Osteoblast (primary cell): ENCODE measurements around the gene ISOC1. TPM values are rescaled to one million over a fixed set of nuclear protein-coding genes. Genes with fewer than 3 reads are reported as not detected.

ENCODE experiments used
- DNase-seq: peaks from one replicate; pipeline ENCODE4 v3.0.0; 2011; ENCODE audit warnings: low spot score, mixed read lengths; ENCODE audit not compliant: insufficient read length; ENCODE audit errors: missing footprints
- H2AFZ ChIP-seq: 2 replicates; pipeline ENCODE4 v1.6.0; 2011; ENCODE audit warnings: mild to moderate bottlenecking, low read length
- H3K27ac ChIP-seq: 2 replicates; pipeline ENCODE4 v1.5.1; 2011; ENCODE audit warnings: mild to moderate bottlenecking, low read depth, low read length, moderate library complexity
- H3K27me3 ChIP-seq: 2 replicates; pipeline ENCODE4 v1.6.0; 2012; ENCODE audit warnings: mild to moderate bottlenecking, control low read depth, inconsistent platforms, low read length, moderate library complexity; ENCODE audit not compliant: insufficient read depth
- H3K36me3 ChIP-seq: 2 replicates; pipeline ENCODE4 v1.5.1; 2011; ENCODE audit warnings: mild to moderate bottlenecking, low read length, control low read depth, moderate library complexity; ENCODE audit not compliant: insufficient read depth
- H3K4me1 ChIP-seq: 2 replicates; pipeline ENCODE4 v1.5.1; 2011; ENCODE audit warnings: mild to moderate bottlenecking, low read length, control low read depth, moderate library complexity; ENCODE audit not compliant: insufficient read depth
- H3K4me2 ChIP-seq: 2 replicates; pipeline ENCODE4 v1.6.0; 2011; ENCODE audit warnings: mild to moderate bottlenecking, low read length; ENCODE audit not compliant: insufficient read depth
- H3K4me3 ChIP-seq: fragments of 200-600 bp; sonication (generic); 3 replicates; pipeline ENCODE4 v1.5.1; 2012; ENCODE audit warnings: mild to moderate bottlenecking, low read length, inconsistent platforms; ENCODE audit not compliant: insufficient read depth
- H3K79me2 ChIP-seq: 2 replicates; pipeline ENCODE4 v1.6.0; 2012; ENCODE audit warnings: mild to moderate bottlenecking, low read length, control low read depth, inconsistent platforms; ENCODE audit not compliant: insufficient read depth
- H3K9me3 ChIP-seq: 2 replicates; pipeline ENCODE4 v1.5.1; 2011; ENCODE audit warnings: low read depth, low read length, control low read depth
- H4K20me1 ChIP-seq: 2 replicates; pipeline ENCODE4 v1.6.0; 2012; ENCODE audit warnings: mild to moderate bottlenecking, low read length, control low read depth; ENCODE audit not compliant: insufficient read depth
- CTCF ChIP-seq: IDR thresholded peaks from 2 replicates; pipeline ENCODE4 v1.5.1; 2011; ENCODE audit warnings: mild to moderate bottlenecking, low read depth, low read length, moderate library complexity; ENCODE audit errors: extremely low read depth
- total RNA-seq: library from RNA; depleted of rRNA; stranded (reverse); fragments of >200 nt; gene quantifications from 2 replicates; pipeline ENCODE4 v1.2.3, GENCODE V29; 2012

ISOC1 gene
- total RNA-seq, 1 donor: 9.8 TPM

- TF ChIP-seq CTCF: no peak
- Histone ChIP-seq H2AFZ (no peak overlapping the region), H3K79me2 (no peaks in the 10 kb centered on the region), H3K9me3 (no peaks in the 10 kb centered on the region), H3K27ac (no peak overlapping the region), H3K4me3 (no peak overlapping the region), H3K4me1 (no peaks in the 10 kb centered on the region), H3K27me3 (no peaks in the 10 kb centered on the region), H3K4me2 (no peak overlapping the region), H3K36me3 (no peaks in the 10 kb centered on the region), H4K20me1 (no peaks in the 10 kb centered on the region)
- DNase-seq: no peak
These were observed 21.4 kb upstream of the ISOC1 start for GRCh38 chr5:129073111-129073510.

- no peak for TF ChIP-seq CTCF
- no peak overlapping the region for H3K27ac ChIP-seq
- H3K9me3 ChIP-seq: no peaks in the 10 kb centered on the region
- no peak for DNase-seq
- H3K27me3 ChIP-seq: no peaks in the 10 kb centered on the region
- no peaks in the 10 kb centered on the region for H3K79me2 ChIP-seq
- H3K36me3 ChIP-seq: no peaks in the 10 kb centered on the region
- no peaks in the 10 kb centered on the region for H4K20me1 ChIP-seq
- H2AFZ ChIP-seq: no peak overlapping the region
- no peak overlapping the region for H3K4me2 ChIP-seq
- no peak overlapping the region for H3K4me3 ChIP-seq
- no peaks in the 10 kb centered on the region for H3K4me1 ChIP-seq
These were observed 19.6 kb upstream of the ISOC1 start for GRCh38 chr5:129074903-129075302.

- H3K4me1 ChIP-seq: no peaks in the 10 kb centered on the region
- H3K27me3 ChIP-seq: no peaks in the 10 kb centered on the region
- no peaks in the 10 kb centered on the region for H4K20me1 ChIP-seq
- no peak overlapping the region for H3K27ac ChIP-seq
- no peak overlapping the region for H2AFZ ChIP-seq
- H3K4me3 ChIP-seq: no peak overlapping the region
- H3K79me2 ChIP-seq: no peaks in the 10 kb centered on the region
- no peaks in the 10 kb centered on the region for H3K9me3 ChIP-seq
- no peak for TF ChIP-seq CTCF
- no peak overlapping the region for H3K4me2 ChIP-seq
- DNase-seq: no peak
- H3K36me3 ChIP-seq: no peaks in the 10 kb centered on the region
These were observed 17.0 kb upstream of the ISOC1 start for GRCh38 chr5:129077433-129078075.

- H3K4me2 ChIP-seq: no peak overlapping the region
- no peaks in the 10 kb centered on the region for H3K9me3 ChIP-seq
- H3K27ac ChIP-seq: no peak overlapping the region
- no peaks in the 10 kb centered on the region for H3K4me1 ChIP-seq
- H3K79me2 ChIP-seq: no peaks in the 10 kb centered on the region
- DNase-seq: no peak
- no peaks in the 10 kb centered on the region for H4K20me1 ChIP-seq
- no peak for TF ChIP-seq CTCF
- no peak overlapping the region for H2AFZ ChIP-seq
- H3K27me3 ChIP-seq: no peaks in the 10 kb centered on the region
- no peaks in the 10 kb centered on the region for H3K36me3 ChIP-seq
- H3K4me3 ChIP-seq: no peak overlapping the region
These were observed 16.3 kb upstream of the ISOC1 start for GRCh38 chr5:129078247-129078646.
